H9 (cell line): ENCODE results near the gene RDH5. TPM values are rescaled to one million over a fixed set of nuclear protein-coding genes. Genes with fewer than 3 reads are reported as not detected.

ENCODE experiments used
- DNase-seq: peaks from one replicate; pipeline ENCODE4 v3.0.0-alpha.2; 2017
- H2AFZ ChIP-seq: one replicate; pipeline ENCODE4 v1.6.1; 2013; ENCODE audit warnings: mild to moderate bottlenecking, low read length, control low read depth, moderate library complexity
- H2AK5ac ChIP-seq: 2 replicates; pipeline ENCODE4 v1.6.1; 2013; ENCODE audit warnings: low read length, control low read depth, mixed read lengths; ENCODE audit not compliant: insufficient read length
- H2BK120ac ChIP-seq: one replicate; pipeline ENCODE4 v1.6.1; 2013; ENCODE audit warnings: low read depth, mild to moderate bottlenecking, low read length, control low read depth, inconsistent platforms; ENCODE audit not compliant: poor library complexity, severe bottlenecking
- H2BK12ac ChIP-seq: 2 replicates; pipeline ENCODE4 v1.6.1; 2013; ENCODE audit warnings: low read length, control low read depth, mixed read lengths, low read depth; ENCODE audit not compliant: insufficient read length
- H2BK15ac ChIP-seq: 2 replicates; pipeline ENCODE4 v1.6.1; 2013; ENCODE audit warnings: low read depth, low read length, control low read depth
- H2BK20ac ChIP-seq: one replicate; pipeline ENCODE4 v1.6.1; 2013; ENCODE audit warnings: low read depth, mild to moderate bottlenecking, low read length, control low read depth, inconsistent platforms; ENCODE audit not compliant: poor library complexity, severe bottlenecking
- H2BK5ac ChIP-seq: 2 replicates; pipeline ENCODE4 v1.6.1; 2013; ENCODE audit warnings: low read length, control low read depth, mixed read lengths; ENCODE audit not compliant: insufficient read length
- H3K14ac ChIP-seq: 2 replicates; pipeline ENCODE4 v1.6.1; 2013; ENCODE audit warnings: low read length, control low read depth; ENCODE audit not compliant: insufficient read depth
- H3K18ac ChIP-seq: 2 replicates; pipeline ENCODE4 v1.6.1; 2013; ENCODE audit warnings: low read depth, mild to moderate bottlenecking, mixed read lengths, low read length, control low read depth; ENCODE audit not compliant: insufficient read length
- H3K23ac ChIP-seq: 2 replicates; pipeline ENCODE4 v1.6.1; 2013; ENCODE audit warnings: low read length, control low read depth, mixed read lengths, low read depth; ENCODE audit not compliant: insufficient read length
- H3K23me2 ChIP-seq: 2 replicates; pipeline ENCODE4 v1.6.1; 2013; ENCODE audit warnings: low read depth, mild to moderate bottlenecking, mixed read lengths, low read length, control low read depth; ENCODE audit not compliant: insufficient read length, poor library complexity, severe bottlenecking
- H3K27ac ChIP-seq: 2 replicates; pipeline ENCODE4 v1.5.1; 2013; ENCODE audit warnings: low read length, control low read depth, mixed read lengths, low read depth; ENCODE audit not compliant: insufficient read length
- H3K27me3 ChIP-seq: 2 replicates; pipeline ENCODE4 v1.6.1; 2013; ENCODE audit warnings: low read length, control low read depth, inconsistent platforms; ENCODE audit not compliant: insufficient read depth
- H3K4ac ChIP-seq: 2 replicates; pipeline ENCODE4 v1.6.1; 2013; ENCODE audit warnings: low read depth, mild to moderate bottlenecking, control low read depth, inconsistent platforms, low read length, moderate library complexity
- H3K4me1 ChIP-seq: 2 replicates; pipeline ENCODE4 v1.6.1; 2013; ENCODE audit warnings: low read length, control low read depth, inconsistent platforms; ENCODE audit not compliant: insufficient read depth
- H3K4me2 ChIP-seq: 2 replicates; pipeline ENCODE4 v1.6.1; 2013; ENCODE audit warnings: low read length, control low read depth, mixed read lengths; ENCODE audit not compliant: insufficient read length, insufficient read depth
- H3K56ac ChIP-seq: 2 replicates; pipeline ENCODE4 v1.6.1; 2013; ENCODE audit warnings: low read depth, mild to moderate bottlenecking, mixed read lengths, low read length, control low read depth; ENCODE audit not compliant: insufficient read length
- H3K79me1 ChIP-seq: 2 replicates; pipeline ENCODE4 v1.6.1; 2013; ENCODE audit warnings: low read depth, mild to moderate bottlenecking, moderate library complexity, low read length, control low read depth, inconsistent platforms; ENCODE audit not compliant: insufficient read depth, poor library complexity, severe bottlenecking
- H3K79me2 ChIP-seq: 2 replicates; pipeline ENCODE4 v1.6.1; 2013; ENCODE audit warnings: low read length, control low read depth, inconsistent platforms; ENCODE audit not compliant: insufficient read depth
- H3K9ac ChIP-seq: 2 replicates; pipeline ENCODE4 v1.6.1; 2013; ENCODE audit warnings: low read length, control low read depth, mixed read lengths; ENCODE audit not compliant: insufficient read length; ENCODE audit errors: extremely low read depth
- H3K9me3 ChIP-seq: one replicate; pipeline ENCODE4 v1.6.1; 2013; ENCODE audit warnings: low read depth, low read length, inconsistent platforms; ENCODE audit not compliant: control insufficient read depth
- H3T11ph ChIP-seq: one replicate; pipeline ENCODE4 v1.6.1; 2013; ENCODE audit warnings: mild to moderate bottlenecking, low read length, control low read depth, inconsistent platforms
- H4K20me1 ChIP-seq: one replicate; pipeline ENCODE4 v1.6.1; 2013; ENCODE audit not compliant: control insufficient read depth, insufficient read length, insufficient read depth
- H4K5ac ChIP-seq: 2 replicates; pipeline ENCODE4 v1.6.1; 2013; ENCODE audit warnings: low read depth, mild to moderate bottlenecking, mixed read lengths, low read length, control low read depth; ENCODE audit not compliant: insufficient read length
- H4K8ac ChIP-seq: replicated peaks from 2 replicates; pipeline ENCODE4 v1.6.1; 2013; ENCODE audit warnings: low read length, control low read depth, mixed read lengths, low read depth; ENCODE audit not compliant: insufficient read length
- H4K91ac ChIP-seq: 2 replicates; pipeline ENCODE4 v1.6.1; 2013; ENCODE audit warnings: low read depth, mild to moderate bottlenecking, moderate library complexity, mixed read lengths, low read length, control low read depth; ENCODE audit not compliant: insufficient read length
- H3K27ac Mint-ChIP-seq, 3 experiments: 2 replicates in 2 of 3; 3 replicates in 1 of 3; pipeline ENCODE4 v1.8.0; 2020 to 2021; ENCODE audit warnings: mixed read lengths in 3 of 3, mild to moderate bottlenecking in 1 of 3, moderate library complexity in 1 of 3
- H3K27me3 Mint-ChIP-seq: 2 replicates; pipeline ENCODE4 v1.8.0; 2021; ENCODE audit warnings: low read depth, mild to moderate bottlenecking, moderate library complexity, mixed read lengths
- H3K36me3 Mint-ChIP-seq, 3 experiments: 2 replicates in 2 of 3; 3 replicates in 1 of 3; pipeline ENCODE4 v1.8.0; 2020 to 2021; ENCODE audit warnings: low read depth in 3 of 3, mixed read lengths in 3 of 3; ENCODE audit not compliant: insufficient read depth in 1 of 3
- H3K4me1 Mint-ChIP-seq, 2 experiments: 2 replicates each; pipeline ENCODE4 v1.8.0; 2020; ENCODE audit warnings: mixed read lengths in 2 of 2
- H3K4me3 Mint-ChIP-seq, 2 experiments: 2 replicates in 1 of 2; 3 replicates in 1 of 2; pipeline ENCODE4 v1.8.0; 2020 to 2021; ENCODE audit warnings: mild to moderate bottlenecking in 2 of 2, mixed read lengths in 2 of 2, moderate library complexity in 1 of 2
- H3K9me3 Mint-ChIP-seq, 2 experiments: 2 replicates in 1 of 2; 3 replicates in 1 of 2; pipeline ENCODE4 v1.8.0; 2020; ENCODE audit warnings: mild to moderate bottlenecking in 2 of 2, mixed read lengths in 2 of 2, moderate library complexity in 1 of 2
- CTCF ChIP-seq: fragments of 200-600 bp; sonication (generic); conservative IDR thresholded peaks from 3 replicates; pipeline ENCODE4 v1.8.0; 2021; ENCODE audit warnings: antibody characterized with exemption, mild to moderate bottlenecking
- WGBS: extraction: QIAGEN DNeasy Blood & Tissue Kit; methylation state at CpG from one replicate; pipeline ENCODE4 v1.1.7; 2013; ENCODE audit warnings: missing lambda C conversion rate, low lambda C conversion rate, mixed read lengths; ENCODE audit not compliant: insufficient read length; ENCODE audit errors: extremely low coverage; 5-methylcytosine and 5-hydroxymethylcytosine counted together
- total RNA-seq: library from RNA; stranded (reverse); gene quantifications from 2 replicates; pipeline ENCODE4 v1.2.1, GENCODE V29; 2021

Gene RDH5
- total RNA-seq, 1 experiment from 2014 or later = 6.6 TPM

- Histone ChIP-seq H3K56ac (no peak overlapping the region), H2BK20ac (no peak overlapping the region), H3K9ac (peak overlapping the region; percentile 39), H3K23me2 (peaks cover 16% of the 10 kb centered on the region), H3K4ac (no peak overlapping the region), H3K4me1 (0 out of 2 replicates have a peak, but pooled peaks cover 2% of the 10 kb centered on the region), H2BK120ac (no peak overlapping the region), H3K79me1 (peaks cover 5% of the 10 kb centered on the region), H3K4me2 (peak overlapping the region; percentile 88), H3K14ac (no peak overlapping the region), H3K27me3 (no peaks in the 10 kb centered on the region; the same call in 1 of the 2 replicates), H3K18ac (peak overlapping the region; percentile 32), H2BK12ac (no peak overlapping the region), H3K23ac (no peak overlapping the region), H2AK5ac (no peak overlapping the region), H4K91ac (no peak overlapping the region), H4K5ac (no peak overlapping the region), H3K79me2 (no peaks in the 10 kb centered on the region; the same call in 1 of the 2 replicates), H4K8ac (no peak overlapping the region), H3K27ac (no peak overlapping the region), H3K9me3 (no peaks in the 10 kb centered on the region), H4K20me1 (peaks cover 7% of the 10 kb centered on the region), H2BK15ac (no peak overlapping the region), H2AFZ (no peak overlapping the region), H3T11ph (no peak overlapping the region), H2BK5ac (no peak overlapping the region)
- no peak for TF ChIP-seq CTCF
- Mint-ChIP-seq H3K4me1 (peaks cover 42 to 45% of the 10 kb centered on the region in 2 experiments), H3K27ac (peak overlapping the region in 2 of 3 experiments; percentile 41 to 87; a peak in 3 of 7 replicates), H3K4me3 (peak overlapping the region; percentile 92 to 98), H3K36me3 (peaks cover 3 to 11% (median 8%) of the 10 kb centered on the region in 3 experiments; a peak in 4 of 7 replicates), H3K27me3 (peaks cover 25% of the 10 kb centered on the region), H3K9me3 (no peaks in the 10 kb centered on the region)
- peak; percentile 63 for DNase-seq
- no CpG with 5 or more reads among the region's 22 CpGs for WGBS
Measured at GRCh38 chr12:55707219-55707671, 12.9 kb upstream of the RDH5 start.
